ENCODE data around the gene ZNF524. TPM values are rescaled to one million over a fixed set of nuclear protein-coding genes. Genes with fewer than 3 reads are reported as not detected.

ZNF524 gene
- total and polyA plus RNA-seq, 10 of the 15 experiments (the other 5 are each of a cell fraction or from before 2014, with no cell fraction given): 0.47 to 18.6 (median 12.4) TPM; not detected in 1

DNA sequence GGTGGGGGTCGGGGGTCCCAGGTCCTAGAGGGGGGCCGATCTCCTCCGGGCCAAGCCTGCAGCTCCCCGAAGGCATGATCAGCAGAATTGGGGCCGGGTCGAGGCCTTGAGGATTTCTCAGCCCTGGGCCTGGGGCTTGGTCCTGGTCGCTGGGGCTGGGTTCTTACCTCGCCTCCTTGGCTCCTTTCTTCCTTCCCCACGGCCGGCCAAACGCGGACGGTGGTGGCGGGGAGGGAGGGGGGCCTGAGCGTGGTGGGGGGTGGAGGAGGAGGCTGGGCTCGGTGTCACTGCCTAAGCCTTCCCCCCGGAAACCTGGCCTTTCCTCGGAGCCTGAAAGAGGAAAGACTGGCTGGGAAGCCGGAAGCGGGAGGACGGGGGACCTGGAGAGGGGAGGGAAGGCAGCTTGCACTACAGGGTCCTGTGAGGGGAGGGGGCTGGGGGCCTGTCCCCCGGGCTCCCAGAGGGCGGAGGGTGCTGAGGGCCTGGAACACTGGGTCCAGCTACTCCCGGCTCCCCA, 19.4 kb upstream of the ZNF524 start, which contains the start of gene ZNF579 (continued):
- TF ChIP-seq PRDM15 (CRISPR knock-in tag; IDR thresholded peaks at IDR 0.05): no peak
- no peak for TF ChIP-seq ZSCAN29 (IDR thresholded peaks at IDR 0.05)
- peak; percentile 49 to 55; a peak in 2 of 3 replicates for TF ChIP-seq EGR1 (IDR thresholded peaks at IDR 0.05; ENCODE audit: borderline replicate concordance in 1 of 2, low read depth in 2 of 2, low read length in 2 of 2)
- peak in 1 of 2 experiments; percentile 82; a peak in 2 of 4 replicates for TF ChIP-seq SRF (IDR thresholded peaks at IDR 0.05; ENCODE audit: low read depth in 2 of 2, low read length in 2 of 2)
- TF ChIP-seq POLR2AphosphoS2 (IDR thresholded peaks at IDR 0.05; ENCODE audit: low read depth, low read length): 0 out of 2 replicates have a peak, but pooled peaks have one; percentile 30
- TF ChIP-seq ZNF384 (IDR thresholded peaks at IDR 0.05; ENCODE audit: borderline replicate concordance, low read depth, low read length): no peak
- TF ChIP-seq, protein P1, sequence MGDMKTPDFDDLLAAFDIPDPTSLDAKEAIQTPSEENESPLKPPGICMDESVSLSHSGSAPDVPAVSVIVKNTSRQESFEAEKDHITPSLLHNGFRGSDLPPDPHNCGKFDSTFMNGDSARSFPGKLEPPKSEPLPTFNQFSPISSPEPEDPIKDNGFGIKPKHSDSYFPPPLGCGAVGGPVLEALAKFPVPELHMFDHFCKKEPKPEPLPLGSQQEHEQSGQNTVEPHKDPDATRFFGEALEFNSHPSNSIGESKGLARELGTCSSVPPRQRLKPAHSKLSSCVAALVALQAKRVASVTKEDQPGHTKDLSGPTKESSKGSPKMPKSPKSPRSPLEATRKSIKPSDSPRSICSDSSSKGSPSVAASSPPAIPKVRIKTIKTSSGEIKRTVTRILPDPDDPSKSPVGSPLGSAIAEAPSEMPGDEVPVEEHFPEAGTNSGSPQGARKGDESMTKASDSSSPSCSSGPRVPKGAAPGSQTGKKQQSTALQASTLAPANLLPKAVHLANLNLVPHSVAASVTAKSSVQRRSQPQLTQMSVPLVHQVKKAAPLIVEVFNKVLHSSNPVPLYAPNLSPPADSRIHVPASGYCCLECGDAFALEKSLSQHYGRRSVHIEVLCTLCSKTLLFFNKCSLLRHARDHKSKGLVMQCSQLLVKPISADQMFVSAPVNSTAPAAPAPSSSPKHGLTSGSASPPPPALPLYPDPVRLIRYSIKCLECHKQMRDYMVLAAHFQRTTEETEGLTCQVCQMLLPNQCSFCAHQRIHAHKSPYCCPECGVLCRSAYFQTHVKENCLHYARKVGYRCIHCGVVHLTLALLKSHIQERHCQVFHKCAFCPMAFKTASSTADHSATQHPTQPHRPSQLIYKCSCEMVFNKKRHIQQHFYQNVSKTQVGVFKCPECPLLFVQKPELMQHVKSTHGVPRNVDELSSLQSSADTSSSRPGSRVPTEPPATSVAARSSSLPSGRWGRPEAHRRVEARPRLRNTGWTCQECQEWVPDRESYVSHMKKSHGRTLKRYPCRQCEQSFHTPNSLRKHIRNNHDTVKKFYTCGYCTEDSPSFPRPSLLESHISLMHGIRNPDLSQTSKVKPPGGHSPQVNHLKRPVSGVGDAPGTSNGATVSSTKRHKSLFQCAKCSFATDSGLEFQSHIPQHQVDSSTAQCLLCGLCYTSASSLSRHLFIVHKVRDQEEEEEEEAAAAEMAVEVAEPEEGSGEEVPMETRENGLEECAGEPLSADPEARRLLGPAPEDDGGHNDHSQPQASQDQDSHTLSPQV (IDR thresholded peaks at IDR 0.05): no peak
- TF ChIP-seq, protein P2, sequence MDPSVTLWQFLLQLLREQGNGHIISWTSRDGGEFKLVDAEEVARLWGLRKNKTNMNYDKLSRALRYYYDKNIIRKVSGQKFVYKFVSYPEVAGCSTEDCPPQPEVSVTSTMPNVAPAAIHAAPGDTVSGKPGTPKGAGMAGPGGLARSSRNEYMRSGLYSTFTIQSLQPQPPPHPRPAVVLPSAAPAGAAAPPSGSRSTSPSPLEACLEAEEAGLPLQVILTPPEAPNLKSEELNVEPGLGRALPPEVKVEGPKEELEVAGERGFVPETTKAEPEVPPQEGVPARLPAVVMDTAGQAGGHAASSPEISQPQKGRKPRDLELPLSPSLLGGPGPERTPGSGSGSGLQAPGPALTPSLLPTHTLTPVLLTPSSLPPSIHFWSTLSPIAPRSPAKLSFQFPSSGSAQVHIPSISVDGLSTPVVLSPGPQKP (IDR thresholded peaks at IDR 0.05; ENCODE audit: low read depth, low read length): peak; percentile 69; the same call in 1 of the 2 replicates
- TF ChIP-seq ZBTB40 (IDR thresholded peaks at IDR 0.05; ENCODE audit: borderline replicate concordance): peak; percentile 95
- TF ChIP-seq IKZF2 (IDR thresholded peaks at IDR 0.05): peak; percentile 44 to 59; a peak in 3 of 4 replicates
- peak; percentile 18 for TF ChIP-seq MEF2B (IDR thresholded peaks at IDR 0.05; ENCODE audit: partially characterized antibody, poor library complexity, severe bottlenecking)
- TF ChIP-seq CHD2 (IDR thresholded peaks at IDR 0.05; ENCODE audit: borderline replicate concordance, low read depth, low read length): peak; percentile 80; the same call in 1 of the 2 replicates
- TF ChIP-seq POLR2A (IDR thresholded peaks at IDR 0.05; ENCODE audit: low read depth, low read length): peak; percentile 75

All from GM12878 (cell line).